GM12878 (cell line): ENCODE data around the gene MYOD1. TPM values are rescaled to one million over a fixed set of nuclear protein-coding genes. Genes with fewer than 3 reads are reported as not detected.

Experiments
- ATAC-seq: fragments of 200-7000 bp; cut with Tn5 transposase; 3 replicates; pipeline ENCODE4 v1.9.1; 2020; ENCODE audit warnings: mild to moderate bottlenecking, moderate library complexity
- BruUV-seq: library from RNA; stranded (reverse); fragments of 400-500 nt; replicated peaks from 2 replicates; lab custom pipeline; 2021; lab: Mats Ljungman, UMichigan
- CTCF ChIA-PET: fragments of 300-600 bp; sonication (Branson Sonifier 250); formaldehyde crosslinking; extraction: SDS; loops from one replicate; lab custom pipeline; 2021; ENCODE audit warnings: inconsistent platforms; lab: Yijun Ruan, JAX
- POLR2A ChIA-PET: fragments of 350-600 bp; formaldehyde crosslinking; extraction: SDS; loops from one replicate; lab custom pipeline; 2021; ENCODE audit warnings: inconsistent platforms; lab: Charles Lee
- RAD21 ChIA-PET: fragments of 300-600 bp; sonication (Branson Sonifier 250); formaldehyde crosslinking; loops from one replicate; lab custom pipeline; 2023; ENCODE audit warnings: antibody characterized with exemption; ENCODE audit not compliant: unreplicated experiment; lab: Charles Lee
- SMC1A ChIA-PET: fragments of 300-600 bp; sonication (Branson Sonifier 250); formaldehyde crosslinking; loops from one replicate; lab custom pipeline; 2023; ENCODE audit not compliant: unreplicated experiment, uncharacterized antibody; lab: Charles Lee
- DNase-seq: peaks from one replicate; pipeline ENCODE4 v3.0.0-alpha.2; 2011; ENCODE audit warnings: low read depth, low spot score
- FAIRE-seq: peaks from 3 replicates; lab custom pipeline; 2011; peaks lifted over from hg19 to GRCh38; lab: Jason Lieb, UNC
- H2AFZ ChIP-seq: 2 replicates; pipeline ENCODE4 v1.6.0; 2011; ENCODE audit warnings: low read depth, low read length, control low read depth; ENCODE audit not compliant: control insufficient read depth
- H3K27ac ChIP-seq: 2 replicates; pipeline ENCODE4 v1.5.1; 2011; ENCODE audit warnings: control low read depth; ENCODE audit not compliant: control insufficient read depth, insufficient read depth
- H3K27me3 ChIP-seq, 2 experiments: replicated peaks in 1 of 2; 2 replicates each; pipeline versions ENCODE4 v1.6.0 to v1.6.1; 2011; ENCODE audit warnings: low read length in 1 of 2; ENCODE audit not compliant: control insufficient read depth in 2 of 2, insufficient read depth in 2 of 2
- H3K36me3 ChIP-seq, 2 experiments: 2 replicates each; pipeline ENCODE4 v1.5.1; 2011; ENCODE audit warnings: low read length in 1 of 2; ENCODE audit not compliant: control insufficient read depth in 2 of 2, insufficient read depth in 2 of 2
- H3K4me1 ChIP-seq: 2 replicates; pipeline ENCODE4 v1.6.1; 2011; ENCODE audit warnings: mild to moderate bottlenecking, low read length, moderate library complexity, mixed read lengths; ENCODE audit not compliant: control insufficient read depth, insufficient read depth
- H3K4me2 ChIP-seq: 2 replicates; pipeline ENCODE4 v1.6.0; 2011; ENCODE audit warnings: control low read depth; ENCODE audit not compliant: control insufficient read depth, insufficient read depth
- H3K4me3 ChIP-seq: fragments of 200-600 bp; sonication (generic); 2 replicates; pipeline ENCODE4 v1.5.1; 2016
- H3K79me2 ChIP-seq: 2 replicates; pipeline ENCODE4 v1.6.0; 2011; ENCODE audit warnings: low read length; ENCODE audit not compliant: control insufficient read depth, insufficient read depth
- H3K9ac ChIP-seq: 2 replicates; pipeline ENCODE4 v1.8.0; 2011; ENCODE audit warnings: low read length, control low read depth, mixed read lengths; ENCODE audit not compliant: control insufficient read depth, insufficient read depth
- H3K9me3 ChIP-seq: replicated peaks from 3 replicates; pipeline ENCODE4 v1.5.1; 2011; ENCODE audit warnings: mild to moderate bottlenecking, low read length; ENCODE audit not compliant: control insufficient read depth, insufficient read depth
- H4K20me1 ChIP-seq: 2 replicates; pipeline ENCODE4 v1.6.0; 2011; ENCODE audit not compliant: control insufficient read depth, insufficient read depth
- CEBPZ ChIP-seq: fragments of 150-350 bp; IDR thresholded peaks from 2 replicates; pipeline ENCODE4 v1.6.1; 2016; ENCODE audit warnings: low read depth, low read length
- GABPA ChIP-seq: IDR thresholded peaks from 2 replicates; pipeline ENCODE4 v1.6.1; 2014; ENCODE audit warnings: antibody characterized with exemption, low read depth, mild to moderate bottlenecking, inconsistent platforms
- IRF3 ChIP-seq: fragments of 450-650 bp; IDR thresholded peaks from 2 replicates; pipeline ENCODE4 v1.6.1; 2014; ENCODE audit warnings: mild to moderate bottlenecking
- PBX3 ChIP-seq: IDR thresholded peaks from 2 replicates; pipeline ENCODE4 v1.6.1; 2011; ENCODE audit warnings: mild to moderate bottlenecking, low read depth, low read length, moderate library complexity; ENCODE audit not compliant: insufficient replicate concordance
- REST ChIP-seq: IDR thresholded peaks from 2 replicates; pipeline ENCODE4 v1.6.1; 2012; ENCODE audit warnings: mild to moderate bottlenecking, low read depth, low read length
- SIN3A ChIP-seq: IDR thresholded peaks from 2 replicates; pipeline ENCODE4 v1.6.1; 2012; ENCODE audit warnings: low read depth, low read length, improper control_type of control experiment
- ZBTB11 ChIP-seq: fragments of 450-650 bp; formaldehyde crosslinking; IDR thresholded peaks from 2 replicates; pipeline ENCODE4 v1.5.0; 2022; ENCODE audit warnings: mild to moderate bottlenecking, missing genetic modification characterization
- ZNF622 ChIP-seq: fragments of 450-650 bp; IDR thresholded peaks from 2 replicates; pipeline ENCODE4 v1.6.1; 2017; ENCODE audit warnings: mild to moderate bottlenecking, inconsistent platforms
- WGBS: methylation state at CpG from one replicate; pipeline ENCODE4 v1.1.6; 2016; ENCODE audit warnings: low lambda C conversion rate; ENCODE audit not compliant: insufficient replicate concordance, insufficient coverage; ENCODE audit errors: missing lambda C conversion rate; 5-methylcytosine and 5-hydroxymethylcytosine counted together
- in situ Hi-C: fragments of 300-500 bp; cut with MboI; formaldehyde crosslinking; loops from 9 replicates; pipeline ENCODE4 v1.14.3; 2018; ENCODE audit warnings: mixed read lengths
- intact Hi-C: fragments of 100-400 bp; cut with micrococcal nuclease; formaldehyde crosslinking; loops from one replicate; pipeline ENCODE4 v1.14.2; 2022; ENCODE audit not compliant: unreplicated experiment
- polyA plus RNA-seq, 11 experiments: library from polyadenylated mRNA; depleted of rRNA in 4 of 11; unstranded in 6 of 11; stranded (reverse) in 5 of 11; fragments of >200 nt; fragmentation: Nextera tagmentation in 4 of 11; fragmentation: Illumina TruSeq in 1 of 11; extraction: Ambion mirVana in 4 of 11; extraction: Trizol in 1 of 11; gene quantifications; 1 replicate in 1 of 11; 2 replicates in 10 of 11; pipeline versions ENCODE4 v1.2.1 to v1.2.3, GENCODE V29; 2011 to 2016; ENCODE audit warnings: inconsistent platforms in 2 of 11, missing spikeins in 2 of 11, low read depth in 1 of 11
- total RNA-seq, 4 experiments: library from RNA; depleted of rRNA in 3 of 4; stranded (reverse); fragments of >200 nt in 3 of 4; fragmentation: Illumina TruSeq in 1 of 4; extraction: Trizol in 1 of 4; gene quantifications; 2 replicates each; pipeline versions ENCODE4 v1.2.1 to v1.2.3, GENCODE V29; 2013 to 2021

Gene MYOD1
- total and polyA plus RNA-seq, 10 of the 15 experiments (the other 5 are each of a cell fraction or from before 2014, with no cell fraction given), result not detected

GRCh38 chr11:17720796-17721171 is 1.4 kb downstream of the MYOD1 start:
- no peaks in the 10 kb centered on the region for H3K36me3 ChIP-seq
- RAD21 ChIA-PET, result no interaction called here
- FAIRE-seq, result no peak
- no peaks in the 10 kb centered on the region for H3K9me3 ChIP-seq
- POLR2A ChIA-PET, result no interaction called here
- no peaks in the 10 kb centered on the region for H3K4me1 ChIP-seq
- DNase-seq, result no peak
- no peak overlapping the region for H3K9ac ChIP-seq
- H3K27ac ChIP-seq, result no peak overlapping the region
- H2AFZ ChIP-seq, result no peak overlapping the region
- no TSS peak for BruUV-seq
- peaks cover 5% of the 10 kb centered on the region in 2 experiments; a peak in 3 of 4 replicates for H3K27me3 ChIP-seq
- SMC1A ChIA-PET, result no interaction called here
- CTCF ChIA-PET, result interaction anchor here (1.4 kb wide), 1 partner anchor 9 kb away, joined by 3 read pairs; no protein-coding TSS in a partner anchor
- intact Hi-C loops (no loop called here), in situ Hi-C loops (no loop called here)
- no peaks in the 10 kb centered on the region for H4K20me1 ChIP-seq
- H3K4me2 ChIP-seq, result no peak overlapping the region
- H3K79me2 ChIP-seq, result no peaks in the 10 kb centered on the region
- ATAC-seq, result no peak
- 28% methylated on average over 17 of the region's 24 CpGs for WGBS
- TF ChIP-seq IRF3 (no peak), SIN3A (no peak), GABPA (no peak), CEBPZ (no peak), ZBTB11 (no peak), PBX3 (no peak), ZNF622 (no peak), REST (no peak)
- H3K4me3 ChIP-seq, result no peak overlapping the region
